RWPE1 (cell line): ENCODE results near the gene RBM23.

ENCODE experiments used
- CTCF ChIA-PET: fragments of 350-600 bp; sonication (Branson Sonifier 250); formaldehyde crosslinking; extraction: SDS; loops from one replicate; lab custom pipeline; 2021; lab: Yijun Ruan, JAX
- POLR2A ChIA-PET: fragments of 400-600 bp; formaldehyde crosslinking; extraction: SDS; loops from one replicate; lab custom pipeline; 2020; ENCODE audit warnings: antibody characterized with exemption; ENCODE audit not compliant: low non-redundant PET; lab: Yijun Ruan, JAX
- DNase-seq: peaks from one replicate; pipeline ENCODE4 v3.0.0; 2012; ENCODE audit warnings: low spot score
- H3K27ac ChIP-seq: fragments of 450-650 bp; 2 replicates; pipeline ENCODE4 v1.5.1; 2017
- CTCF ChIP-seq: fragments of 450-650 bp; conservative IDR thresholded peaks from 2 replicates; pipeline ENCODE4 v1.5.1; 2017; ENCODE audit warnings: low read depth, mild to moderate bottlenecking

Gene RBM23

DNA sequence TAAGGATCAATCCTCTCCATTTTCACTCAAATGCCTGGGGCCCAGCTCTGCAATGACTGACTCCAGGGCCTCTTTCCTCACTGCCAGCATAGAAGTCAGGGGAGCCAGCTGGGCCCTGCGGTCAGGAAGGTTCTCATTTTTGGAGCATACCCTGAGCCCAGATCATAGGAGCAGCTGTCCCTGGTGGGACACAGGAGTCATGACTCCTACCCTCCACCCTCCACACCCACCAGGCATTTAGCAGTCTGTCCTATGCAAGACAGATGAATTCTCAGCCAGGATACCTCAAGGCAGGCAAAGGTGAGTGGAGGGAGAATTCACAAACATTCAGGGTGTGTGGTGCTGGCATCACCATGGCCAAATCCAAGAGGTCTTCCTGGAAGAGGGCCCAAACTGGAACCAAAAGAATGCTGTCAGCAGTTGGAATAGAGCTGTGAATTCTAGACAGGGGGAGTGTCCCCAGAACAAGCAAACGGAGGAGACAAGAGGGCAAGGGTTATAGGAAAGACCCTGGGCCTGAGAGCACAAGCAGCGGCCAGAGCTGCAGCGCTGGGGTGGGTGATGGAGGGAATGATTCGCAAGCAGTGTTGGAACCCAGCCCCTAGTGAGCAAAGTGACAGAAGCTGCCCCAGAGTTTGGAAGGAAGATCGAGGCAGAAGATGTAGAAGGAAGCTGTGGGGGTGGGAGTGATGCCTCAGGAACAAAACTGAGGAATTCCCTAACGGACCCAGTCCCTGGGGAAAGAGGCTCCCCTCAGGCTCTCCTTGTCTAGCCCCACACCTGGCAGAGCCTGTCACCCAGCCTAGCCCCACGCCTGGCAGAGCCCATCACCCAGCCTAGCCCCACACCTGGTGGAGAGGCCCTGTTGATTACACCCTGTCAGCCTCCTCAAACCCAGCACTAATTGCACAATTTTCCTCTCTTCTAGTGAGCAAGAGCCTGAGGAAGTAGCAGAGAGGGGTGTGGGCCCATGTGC lies 40.4 kb downstream of the RBM23 start:
- no peak for TF ChIP-seq CTCF
- H3K27ac ChIP-seq, result peak overlapping the region; percentile 51
- POLR2A ChIA-PET, result no interaction called here
- CTCF ChIA-PET, result no interaction called here
- DNase-seq, result no peak

- peak overlapping the region; percentile 51; the same call in 1 of the 2 replicates for H3K27ac ChIP-seq
- TF ChIP-seq CTCF, result no peak
- no peak for DNase-seq
- CTCF ChIA-PET, result no interaction called here
- POLR2A ChIA-PET, result no interaction called here
These were observed 41.9 kb downstream of the RBM23 start for GRCh38 chr14:22877000-22877501.

DNA sequence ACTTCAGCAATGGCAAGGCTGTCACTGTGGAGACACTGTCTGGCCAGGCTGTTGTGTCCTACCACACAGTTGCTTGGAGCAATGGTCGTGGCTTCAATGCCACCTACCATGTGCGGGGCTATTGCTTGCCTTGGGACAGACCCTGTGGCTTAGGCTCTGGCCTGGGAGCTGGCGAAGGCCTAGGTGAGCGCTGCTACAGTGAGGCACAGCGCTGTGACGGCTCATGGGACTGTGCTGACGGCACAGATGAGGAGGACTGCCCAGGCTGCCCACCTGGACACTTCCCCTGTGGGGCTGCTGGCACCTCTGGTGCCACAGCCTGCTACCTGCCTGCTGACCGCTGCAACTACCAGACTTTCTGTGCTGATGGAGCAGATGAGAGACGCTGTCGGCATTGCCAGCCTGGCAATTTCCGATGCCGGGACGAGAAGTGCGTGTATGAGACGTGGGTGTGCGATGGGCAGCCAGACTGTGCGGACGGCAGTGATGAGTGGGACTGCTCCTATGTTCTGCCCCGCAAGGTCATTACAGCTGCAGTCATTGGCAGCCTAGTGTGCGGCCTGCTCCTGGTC lies 43.1 kb downstream of the RBM23 start:
- ChIA-PET POLR2A (no interaction called here), CTCF (interaction anchor here (0.8 kb wide), 1 partner anchor 305 kb away, joined by 3 read pairs; no protein-coding TSS in a partner anchor)
- no peak overlapping the region for H3K27ac ChIP-seq
- no peak for TF ChIP-seq CTCF
- no peak for DNase-seq

- DNase-seq, result no peak
- CTCF ChIA-PET, result no interaction called here
- no peak overlapping the region for H3K27ac ChIP-seq
- POLR2A ChIA-PET, result no interaction called here
- no peak for TF ChIP-seq CTCF
These were observed 43.8 kb downstream of the RBM23 start for GRCh38 chr14:22875003-22875747.

DNA sequence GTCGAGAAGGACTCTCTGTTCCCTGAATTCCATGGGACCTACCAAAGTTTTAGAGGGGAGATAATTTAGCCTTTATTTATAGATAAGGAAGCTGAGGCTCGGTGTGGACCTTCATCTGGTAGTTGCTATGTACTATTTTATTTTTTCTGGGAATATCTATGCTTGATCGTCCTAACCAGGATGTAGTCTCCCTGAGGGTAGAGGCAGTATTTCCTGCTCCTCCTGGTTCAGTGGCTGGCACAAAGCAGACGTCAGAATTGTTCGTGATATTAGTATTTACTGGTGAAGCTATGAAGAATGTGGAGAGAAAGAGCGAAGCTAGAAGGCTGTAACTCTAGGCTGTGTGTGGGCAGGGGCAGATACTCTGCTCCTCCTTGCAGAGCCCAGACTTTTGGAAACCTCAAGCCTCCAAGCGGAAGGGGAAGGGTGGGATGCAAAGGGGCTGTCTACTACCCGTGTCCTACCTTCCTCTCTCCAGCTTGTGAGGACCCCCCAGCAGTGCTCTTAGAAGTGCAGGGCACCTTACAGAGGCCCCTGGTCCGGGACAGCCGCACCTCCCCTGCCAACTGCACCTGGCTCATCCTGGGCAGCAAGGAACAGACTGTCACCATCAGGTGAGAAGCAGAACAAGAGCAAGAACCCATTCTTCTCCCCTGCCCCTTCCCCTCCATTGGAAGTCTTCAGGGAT lies 46.0 kb downstream of the RBM23 start:
- peak; percentile 64 for TF ChIP-seq CTCF
- ChIA-PET CTCF (interaction anchor here (0.5 to 3.2 kb wide), 11 partner anchors 11 to 297 kb away, joined by 3 to 40 read pairs (median 5); partner anchors contain the start of genes OXA1L and REM2), POLR2A (interaction anchor here (0.6 kb wide), 2 partner anchors 32 to 146 kb away, joined by 3 to 5 read pairs; no protein-coding TSS in a partner anchor)
- DNase-seq, result no peak
- H3K27ac ChIP-seq, result peak overlapping the region; percentile 99
